Thyroid gland (tissue), 4 donors: ENCODE results near the gene CD9. TPM values are rescaled to one million over a fixed set of nuclear protein-coding genes. Genes with fewer than 3 reads are reported as not detected.

Experiments
- DNase-seq, 2 donors: peaks; one replicate each; pipeline ENCODE4 v3.0.0-alpha.2; 2019
- H3K27ac ChIP-seq, 3 donors: fragments of 200-600 bp; sonication (generic); 1 replicate in 2 of 3; 2 replicates in 1 of 3; pipeline ENCODE4 v1.5.1; 2016 to 2019; ENCODE audit warnings: mild to moderate bottlenecking in 1 of 3, moderate library complexity in 1 of 3
- H3K27me3 ChIP-seq: fragments of 200-600 bp; sonication (generic); one replicate; pipeline ENCODE4 v1.5.1; 2019
- H3K36me3 ChIP-seq, 2 donors: fragments of 200-600 bp; sonication (generic); one replicate each; pipeline ENCODE4 v1.5.1; 2016 to 2019
- H3K4me1 ChIP-seq, 2 donors: fragments of 200-600 bp; sonication (generic); one replicate each; pipeline ENCODE4 v1.5.1; 2017 to 2019
- H3K4me3 ChIP-seq, 3 donors: fragments of 200-600 bp; sonication (generic); replicated peaks in 1 of 3; 1 replicate in 2 of 3; 2 replicates in 1 of 3; pipeline ENCODE4 v1.5.1; 2016; ENCODE audit warnings: mild to moderate bottlenecking in 1 of 3
- H3K9me3 ChIP-seq: fragments of 200-600 bp; sonication (generic); one replicate; pipeline ENCODE4 v1.5.1; 2017
- POLR2A ChIP-seq, 2 donors: fragments of 450-650 bp; IDR thresholded peaks; one replicate each; pipeline ENCODE4 v1.6.1; 2017; ENCODE audit warnings: antibody characterized with exemption in 2 of 2, mild to moderate bottlenecking in 2 of 2, moderate library complexity in 1 of 2
- WGBS, 2 donors: methylation state at CpG; one replicate each; pipeline ENCODE4 v1.1.5; 2017; 5-methylcytosine and 5-hydroxymethylcytosine counted together
- intact Hi-C: fragments of 100-400 bp; cut with DNase I; formaldehyde crosslinking; loops from one replicate; pipeline ENCODE4 v1.15.1; 2023
- total RNA-seq, 4 donors: library from RNA; depleted of rRNA; stranded (reverse); fragments of >200 nt; gene quantifications; one replicate each; pipeline ENCODE4 v1.2.3, GENCODE V29; 2016
- TF ChIP-seq, protein P1 (sequence below), 6 experiments: fragments of 200-600 bp in 3 of 6; fragments of 450-650 bp in 3 of 6; sonication (generic) in 3 of 6; IDR thresholded peaks; one replicate each; pipeline ENCODE4 v1.5.1; 2016 to 2019; ENCODE audit warnings: antibody characterized with exemption in 6 of 6, mild to moderate bottlenecking in 2 of 6, inconsistent platforms in 1 of 6, moderate library complexity in 1 of 6

The CD9 gene
- total RNA-seq, 4 donors from 2014 or later = 367 to 494 (median 375) TPM

DNA sequence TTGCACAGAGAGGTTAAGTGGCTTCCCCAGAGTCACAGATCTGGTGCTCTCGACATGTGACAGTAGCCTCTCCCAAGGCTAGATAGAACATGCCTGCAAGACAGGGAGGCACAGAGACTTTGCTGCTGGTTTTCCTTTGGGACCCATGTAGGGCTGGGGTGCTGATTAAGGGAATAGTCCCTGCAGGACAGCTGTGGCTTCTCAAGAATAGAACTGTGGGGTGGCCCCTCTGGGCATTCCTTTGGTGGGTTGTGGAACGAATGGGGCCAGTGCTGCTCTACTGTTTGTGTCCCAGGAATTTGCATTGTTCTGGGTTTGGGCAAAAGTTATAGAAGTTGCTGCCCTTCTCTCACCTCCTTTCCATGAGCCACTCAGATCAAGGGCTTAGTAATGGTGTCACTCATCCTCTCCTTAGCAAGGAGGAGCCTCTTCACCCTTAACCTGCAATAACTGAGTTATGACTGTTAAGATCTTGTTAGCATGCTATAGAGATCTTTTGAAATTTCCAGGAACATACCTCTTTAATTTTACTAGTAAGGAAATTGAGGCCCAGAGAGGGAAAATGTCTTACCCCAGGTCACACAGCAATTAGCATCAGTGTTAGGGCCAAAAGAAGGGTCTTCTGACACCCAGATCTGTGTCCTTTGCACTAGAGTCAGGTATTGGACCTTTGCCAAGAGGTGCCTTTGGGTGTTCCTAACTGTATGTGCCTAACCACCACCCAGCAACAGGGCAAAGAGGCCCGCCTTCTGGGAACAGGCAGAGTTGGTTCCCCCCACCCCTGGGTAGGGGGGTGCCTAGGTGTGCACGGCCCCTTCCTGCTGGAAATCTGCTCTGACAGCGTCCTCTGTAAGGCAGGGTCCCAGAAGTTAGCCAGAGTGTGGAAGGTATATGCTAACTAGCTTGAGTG, 31.4 kb downstream of the CD9 start:
- TF ChIP-seq POLR2A (IDR thresholded peaks at IDR 0.05) = no peak
- TF ChIP-seq, protein P1, sequence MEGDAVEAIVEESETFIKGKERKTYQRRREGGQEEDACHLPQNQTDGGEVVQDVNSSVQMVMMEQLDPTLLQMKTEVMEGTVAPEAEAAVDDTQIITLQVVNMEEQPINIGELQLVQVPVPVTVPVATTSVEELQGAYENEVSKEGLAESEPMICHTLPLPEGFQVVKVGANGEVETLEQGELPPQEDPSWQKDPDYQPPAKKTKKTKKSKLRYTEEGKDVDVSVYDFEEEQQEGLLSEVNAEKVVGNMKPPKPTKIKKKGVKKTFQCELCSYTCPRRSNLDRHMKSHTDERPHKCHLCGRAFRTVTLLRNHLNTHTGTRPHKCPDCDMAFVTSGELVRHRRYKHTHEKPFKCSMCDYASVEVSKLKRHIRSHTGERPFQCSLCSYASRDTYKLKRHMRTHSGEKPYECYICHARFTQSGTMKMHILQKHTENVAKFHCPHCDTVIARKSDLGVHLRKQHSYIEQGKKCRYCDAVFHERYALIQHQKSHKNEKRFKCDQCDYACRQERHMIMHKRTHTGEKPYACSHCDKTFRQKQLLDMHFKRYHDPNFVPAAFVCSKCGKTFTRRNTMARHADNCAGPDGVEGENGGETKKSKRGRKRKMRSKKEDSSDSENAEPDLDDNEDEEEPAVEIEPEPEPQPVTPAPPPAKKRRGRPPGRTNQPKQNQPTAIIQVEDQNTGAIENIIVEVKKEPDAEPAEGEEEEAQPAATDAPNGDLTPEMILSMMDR (IDR thresholded peaks at IDR 0.05) = no peak
- Histone ChIP-seq H3K4me1 (peaks cover 77 to 98% of the 10 kb centered on the region in 2 donors), H3K27ac (peak overlapping the region; percentile 92 to 98 (median 92)), H3K4me3 (no peak overlapping the region), H3K27me3 (no peaks in the 10 kb centered on the region), H3K36me3 (peaks cover 8 to 28% of the 10 kb centered on the region in 2 donors), H3K9me3 (no peaks in the 10 kb centered on the region)
- intact Hi-C loops = loop anchor here (5.0 to 10.0 kb wide), 2 partner anchors 46 to 153 kb away; partner anchors contain the start of gene LTBR
- 86 to 88% methylated on average over 5 of the region's 5 CpGs for WGBS, 2 donors
- no peak for DNase-seq

DNA sequence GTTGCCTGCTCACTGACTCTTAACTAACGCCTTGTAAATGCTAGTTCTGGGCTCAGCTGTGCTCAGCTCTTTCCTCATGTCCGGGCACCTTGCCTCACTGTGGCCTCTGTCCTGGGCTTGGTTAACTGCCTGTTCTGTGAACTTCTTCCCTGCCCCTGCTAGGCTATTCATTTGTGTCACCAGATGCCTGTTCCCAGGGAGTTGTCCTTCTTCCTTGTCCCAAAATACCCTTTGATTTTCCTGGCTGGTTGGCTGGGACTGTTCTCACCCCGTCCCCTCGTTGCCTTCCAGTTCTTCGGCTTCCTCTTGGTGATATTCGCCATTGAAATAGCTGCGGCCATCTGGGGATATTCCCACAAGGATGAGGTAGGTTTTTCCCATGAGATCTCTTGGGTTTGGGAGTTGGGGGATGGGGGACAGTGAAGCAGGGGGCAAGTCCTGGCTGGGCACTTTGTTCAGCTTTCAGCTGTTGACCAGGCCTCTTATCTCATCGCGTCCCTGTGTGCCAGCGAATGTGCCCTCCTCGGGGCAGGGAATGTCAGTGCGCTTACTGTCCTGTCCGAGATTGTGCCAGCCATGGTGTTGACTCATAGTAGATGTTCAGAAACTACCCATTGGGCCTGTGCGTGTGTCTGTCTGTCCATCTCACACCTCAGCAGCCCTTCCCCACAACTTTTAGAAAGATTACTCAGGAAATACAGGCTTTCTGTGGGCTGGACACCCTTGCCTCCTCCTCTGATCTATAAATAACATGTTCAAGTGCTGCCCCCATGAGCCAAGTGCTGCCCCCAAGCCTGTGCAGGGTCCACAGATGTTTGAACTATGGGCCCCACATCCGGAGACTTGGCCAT, 33.1 kb downstream of the CD9 start:
- Histone ChIP-seq H3K4me3 (no peak overlapping the region), H3K4me1 (peaks cover 76 to 98% of the 10 kb centered on the region in 2 donors), H3K36me3 (peaks cover 10 to 33% of the 10 kb centered on the region in 2 donors), H3K27me3 (no peaks in the 10 kb centered on the region), H3K9me3 (no peaks in the 10 kb centered on the region), H3K27ac (peak overlapping the region; percentile 45 to 98 (median 92))
- 78 to 81% methylated on average over 15 of the region's 15 CpGs for WGBS, 2 donors
- intact Hi-C loops = loop anchor here (5.0 to 10.0 kb wide), 2 partner anchors 44 to 151 kb away; partner anchors contain the start of gene LTBR
- DNase-seq = no peak
- TF ChIP-seq, protein P1 (IDR thresholded peaks at IDR 0.05) = no peak
- TF ChIP-seq POLR2A (IDR thresholded peaks at IDR 0.05) = no peak

DNA sequence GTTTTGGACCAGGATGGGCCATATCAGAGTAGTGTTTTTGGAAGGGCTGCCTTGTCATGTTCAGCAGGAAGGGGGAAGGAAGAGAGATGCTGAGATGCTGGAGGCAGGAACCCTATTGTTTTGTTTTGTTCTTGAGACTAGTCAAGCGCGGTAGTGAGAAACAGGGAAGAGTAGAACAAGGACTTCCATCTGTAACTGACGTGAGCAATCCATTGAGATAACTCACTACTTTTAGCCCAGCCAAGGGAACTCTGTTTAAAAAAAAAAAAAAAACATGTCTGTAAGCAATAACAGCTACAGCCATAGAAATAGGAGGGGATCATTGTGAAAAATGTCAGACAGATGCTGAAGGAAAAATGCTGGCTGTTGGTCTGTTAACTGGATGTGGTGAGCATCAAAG, 34.0 kb downstream of the CD9 start:
- Histone ChIP-seq H3K4me1 (peaks cover 76 to 98% of the 10 kb centered on the region in 2 donors), H3K27ac (peak overlapping the region; percentile 48 to 98 (median 92)), H3K4me3 (no peak overlapping the region), H3K9me3 (no peaks in the 10 kb centered on the region), H3K36me3 (peaks cover 10 to 33% of the 10 kb centered on the region in 2 donors), H3K27me3 (no peaks in the 10 kb centered on the region)
- no peak for TF ChIP-seq POLR2A (IDR thresholded peaks at IDR 0.05)
- TF ChIP-seq, protein P1 (IDR thresholded peaks at IDR 0.05) = no peak
- no peak for DNase-seq
- 69 to 70% methylated on average over 3 of the region's 3 CpGs for WGBS, 2 donors
- intact Hi-C loops = loop anchor here (5.0 to 10.0 kb wide), 2 partner anchors 43 to 151 kb away; partner anchors contain the start of gene LTBR

DNA sequence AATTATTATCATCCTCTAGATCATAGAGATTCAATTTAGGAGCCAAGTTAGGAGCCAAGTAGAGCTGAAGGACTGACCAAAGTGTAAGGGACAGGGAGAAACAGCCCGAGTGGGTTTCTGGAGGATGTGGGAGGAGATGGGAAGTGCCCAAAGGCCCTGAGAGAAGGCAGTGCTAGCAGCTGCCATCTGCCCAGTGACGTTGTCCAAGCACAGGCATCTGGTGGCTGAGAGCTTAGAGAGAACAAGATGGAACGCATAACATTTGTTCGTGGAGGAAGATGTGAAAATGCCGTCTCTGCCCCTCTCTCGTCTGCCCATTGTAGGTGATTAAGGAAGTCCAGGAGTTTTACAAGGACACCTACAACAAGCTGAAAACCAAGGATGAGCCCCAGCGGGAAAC, 34.7 kb downstream of the CD9 start:
- no peak overlapping the region for H3K4me3 ChIP-seq
- intact Hi-C loops = loop anchor here (5.0 to 10.0 kb wide), 2 partner anchors 42 to 150 kb away; partner anchors contain the start of gene LTBR
- TF ChIP-seq, protein P1 (IDR thresholded peaks at IDR 0.05) = no peak
- TF ChIP-seq POLR2A (IDR thresholded peaks at IDR 0.05) = no peak
- H3K9me3 ChIP-seq = no peaks in the 10 kb centered on the region
- WGBS, 2 donors = 70 to 74% methylated on average over 7 of the region's 7 CpGs
- peaks cover 74 to 98% of the 10 kb centered on the region in 2 donors for H3K4me1 ChIP-seq
- no peak for DNase-seq
- peak overlapping the region; percentile 48 to 98 (median 92) for H3K27ac ChIP-seq
- H3K27me3 ChIP-seq = no peaks in the 10 kb centered on the region
- peaks cover 10 to 33% of the 10 kb centered on the region in 2 donors for H3K36me3 ChIP-seq
